Astrocyte (in vitro differentiated cells and primary cell): ENCODE results near the gene GHRL.

Experiments
- CTCF ChIP-seq: IDR thresholded peaks from 2 replicates; pipeline ENCODE4 v1.5.1; 2011; ENCODE audit warnings: low read depth, mild to moderate bottlenecking, inconsistent platforms, low read length, moderate library complexity; ENCODE audit not compliant: insufficient read depth
- EZH2 ChIP-seq: IDR thresholded peaks from 2 replicates; pipeline ENCODE4 v1.6.1; 2012; ENCODE audit warnings: mild to moderate bottlenecking, low read length, inconsistent platforms; ENCODE audit not compliant: insufficient read depth

GRCh38 chr3:10248984-10249748, 43.6 kb downstream of the GHRL start:
- TF ChIP-seq CTCF (no peak), EZH2 (no peak)
